ENCODE data around the gene CGB7. TPM values are rescaled to one million over a fixed set of nuclear protein-coding genes. Genes with fewer than 3 reads are reported as not detected.

The CGB7 gene
- polyA plus RNA-seq, 3 donors: 0.74 to 1.4 (median 1.2) TPM

GRCh38 chr19:49017041-49017665, 40.4 kb downstream of the CGB7 start, which contains the start of gene LHB:
TSS of gene LHB (minus strand) at chr19:49017091. CDS start at chr19:49017081, 10 bp downstream.
- DNase-seq: no peak

- no peak for DNase-seq
These were observed 41.3 kb downstream of the CGB7 start for GRCh38 chr19:49016067-49016839.

- DNase-seq: no peak
These were observed 42.7 kb downstream of the CGB7 start for GRCh38 chr19:49014870-49015255.

- DNase-seq: no peak
These were observed 43.3 kb downstream of the CGB7 start for GRCh38 chr19:49014123-49014869.

- DNase-seq: no peak
These were observed 46.4 kb downstream of the CGB7 start for GRCh38 chr19:49011194-49011593.

GRCh38 chr19:49010453-49010852, 47.1 kb downstream of the CGB7 start:
- DNase-seq: no peak

- no peak for DNase-seq
These were observed 47.7 kb downstream of the CGB7 start for GRCh38 chr19:49009828-49010227.

- DNase-seq: no peak
These were observed 50.6 kb downstream of the CGB7 start for GRCh38 chr19:49006905-49007304.

- no peak for DNase-seq
These were observed 52.5 kb downstream of the CGB7 start for GRCh38 chr19:49004964-49005614.

Other genes with a start within 250 kb of the CGB7 start
- gene BCAT2, start 246.7 kb downstream of the CGB7 start, polyA plus RNA-seq (ENCODE audit: insufficient read length in 3 of 3): 10 to 100 TPM; 47.7 to 65.3 (median 60.4) TPM
- 10 to 100 TPM; 38.3 to 44.8 (median 43.3) TPM for gene HSD17B14, start 221.3 kb downstream of the CGB7 start, polyA plus RNA-seq (ENCODE audit: insufficient read length in 3 of 3)
- gene PLEKHA4, start 189.1 kb downstream of the CGB7 start, polyA plus RNA-seq (ENCODE audit: insufficient read length in 3 of 3): 10 to 100 TPM; 25.2 to 29.4 (median 25.7) TPM
- 10 to 100 TPM; 33.8 to 36.6 (median 33.9) TPM for gene PPP1R15A, start 185.3 kb downstream of the CGB7 start, polyA plus RNA-seq (ENCODE audit: insufficient read length in 3 of 3)
- gene TULP2, start 159.0 kb downstream of the CGB7 start, polyA plus RNA-seq (ENCODE audit: insufficient read length in 3 of 3): 1 to 10 TPM in 1 of 3 donors, under 1 TPM in 2; 0.70 to 1.5 (median 0.96) TPM
- 100 to 1,000 TPM; 311 to 334 (median 332) TPM for gene NUCB1, start 157.4 kb downstream of the CGB7 start, polyA plus RNA-seq (ENCODE audit: insufficient read length in 3 of 3)
- gene DHDH, start 124.0 kb downstream of the CGB7 start, polyA plus RNA-seq (ENCODE audit: insufficient read length in 3 of 3): 10 to 100 TPM in 1 of 3 donors, 1 to 10 TPM in 2; 8.5 to 11.6 (median 9.7) TPM
- 10 to 100 TPM; 76.5 to 91.9 (median 87.6) TPM for gene BAX, start 102.9 kb downstream of the CGB7 start, polyA plus RNA-seq (ENCODE audit: insufficient read length in 3 of 3)
- 1,000 to 10,000 TPM; 2,476 to 3,205 (median 2,712) TPM for gene FTL, start 92.4 kb downstream of the CGB7 start, polyA plus RNA-seq (ENCODE audit: insufficient read length in 3 of 3)
- 10 to 100 TPM; 42.9 to 56.7 (median 55.5) TPM for gene GYS1, start 64.4 kb downstream of the CGB7 start, polyA plus RNA-seq (ENCODE audit: insufficient read length in 3 of 3)
- 100 to 1,000 TPM in 2 of 3 donors, 10 to 100 TPM in 1; 96.2 to 118 (median 101) TPM for gene RUVBL2, start 63.9 kb downstream of the CGB7 start, polyA plus RNA-seq (ENCODE audit: insufficient read length in 3 of 3)
- gene LHB, start 40.7 kb downstream of the CGB7 start, polyA plus RNA-seq (ENCODE audit: insufficient read length in 3 of 3): under 1 TPM in 2 of 3 donors, not detected in 1; 0.30 to 0.71 TPM
- not detected for gene CGB3, start 33.4 kb downstream of the CGB7 start, polyA plus RNA-seq (ENCODE audit: insufficient read length in 3 of 3)
- gene CGB2, start 25.9 kb downstream of the CGB7 start, polyA plus RNA-seq (ENCODE audit: insufficient read length in 3 of 3): not detected
- not detected for gene CGB1, start 20.9 kb downstream of the CGB7 start, polyA plus RNA-seq (ENCODE audit: insufficient read length in 3 of 3)
- gene CGB5, start 13.9 kb downstream of the CGB7 start, polyA plus RNA-seq (ENCODE audit: insufficient read length in 3 of 3): under 1 TPM in 1 of 3 donors, not detected in 2; 0.20 TPM
- under 1 TPM in 1 of 3 donors, not detected in 2; 0.39 TPM for gene CGB8, start 8.6 kb downstream of the CGB7 start, polyA plus RNA-seq (ENCODE audit: insufficient read length in 3 of 3)
- 1 to 10 TPM; 3.2 to 6.5 (median 5.7) TPM for gene NTF4, start 7.1 kb upstream of the CGB7 start, polyA plus RNA-seq (ENCODE audit: insufficient read length in 3 of 3)
- gene KCNA7, start 14.9 kb upstream of the CGB7 start, polyA plus RNA-seq (ENCODE audit: insufficient read length in 3 of 3): under 1 TPM; 0.03 to 0.13 (median 0.05) TPM
- gene SNRNP70, start 27.7 kb upstream of the CGB7 start, polyA plus RNA-seq (ENCODE audit: insufficient read length in 3 of 3): 100 to 1,000 TPM; 322 to 406 (median 393) TPM
- gene LIN7B, start 56.6 kb upstream of the CGB7 start, polyA plus RNA-seq (ENCODE audit: insufficient read length in 3 of 3): 10 to 100 TPM in 2 of 3 donors, 1 to 10 TPM in 1; 9.0 to 11.5 (median 10.1) TPM
- gene C19orf73, start 61.4 kb upstream of the CGB7 start, polyA plus RNA-seq (ENCODE audit: insufficient read length in 3 of 3): 1 to 10 TPM; 1.1 to 1.4 (median 1.1) TPM
- 1 to 10 TPM; 6.7 to 9.4 (median 9.0) TPM for gene PPFIA3, start 61.8 kb upstream of the CGB7 start, polyA plus RNA-seq (ENCODE audit: insufficient read length in 3 of 3)
- gene HRC, start 97.6 kb upstream of the CGB7 start, polyA plus RNA-seq (ENCODE audit: insufficient read length in 3 of 3): 10 to 100 TPM; 24.8 to 36.4 (median 33.1) TPM
- 10 to 100 TPM; 29.4 to 62.7 (median 39.0) TPM for gene TRPM4, start 100.0 kb upstream of the CGB7 start, polyA plus RNA-seq (ENCODE audit: insufficient read length in 3 of 3)

Data from renal pelvis (tissue), 4 donors.